ENCODE measurements around the gene TXNDC16. TPM values are rescaled to one million over a fixed set of nuclear protein-coding genes. Genes with fewer than 3 reads are reported as not detected.

TXNDC16 gene
- total RNA-seq, 1 donor from 2014 or later: 3.6 TPM

GRCh38 chr14:52442166-52442565 is 110.1 kb downstream of the TXNDC16 start:
- Histone ChIP-seq H3K27me3 (ENCODE audit: low read depth) (no peaks in the 10 kb centered on the region), H3K27ac (replicated peaks) (no peak overlapping the region), H3K4me1 (no peaks in the 10 kb centered on the region), H3K4me3 (no peak overlapping the region), H3K36me3 (peaks cover 24% of the 10 kb centered on the region), H3K9me3 (replicated peaks) (no peaks in the 10 kb centered on the region)
- intact Hi-C loops (cut with micrococcal nuclease): no loop called here
- TF ChIP-seq CTCF (IDR thresholded peaks at IDR 0.05; ENCODE audit: borderline replicate concordance): no peak
- DNase-seq: no peak

GRCh38 chr14:52439476-52439875 is 112.8 kb downstream of the TXNDC16 start:
- H3K4me1 ChIP-seq: no peaks in the 10 kb centered on the region
- H3K27ac ChIP-seq (replicated peaks): no peak overlapping the region
- DNase-seq: no peak
- intact Hi-C loops (cut with micrococcal nuclease): no loop called here
- H3K36me3 ChIP-seq: peaks cover 11% of the 10 kb centered on the region
- TF ChIP-seq CTCF (IDR thresholded peaks at IDR 0.05; ENCODE audit: borderline replicate concordance): no peak
- H3K27me3 ChIP-seq (ENCODE audit: low read depth): no peaks in the 10 kb centered on the region
- no peak overlapping the region for H3K4me3 ChIP-seq
- H3K9me3 ChIP-seq (replicated peaks): no peaks in the 10 kb centered on the region

GRCh38 chr14:52434955-52435354 is 117.3 kb downstream of the TXNDC16 start:
- no peak for TF ChIP-seq CTCF (IDR thresholded peaks at IDR 0.05; ENCODE audit: borderline replicate concordance)
- intact Hi-C loops (cut with micrococcal nuclease): no loop called here
- H3K27ac ChIP-seq (replicated peaks): no peak overlapping the region
- H3K27me3 ChIP-seq (ENCODE audit: low read depth): no peaks in the 10 kb centered on the region
- H3K9me3 ChIP-seq (replicated peaks): no peaks in the 10 kb centered on the region
- H3K4me3 ChIP-seq: no peak overlapping the region
- peaks cover 27% of the 10 kb centered on the region for H3K36me3 ChIP-seq
- no peak for DNase-seq
- H3K4me1 ChIP-seq: no peaks in the 10 kb centered on the region

GRCh38 chr14:52430474-52430873 is 121.8 kb downstream of the TXNDC16 start:
- no peak for TF ChIP-seq CTCF (IDR thresholded peaks at IDR 0.05; ENCODE audit: borderline replicate concordance)
- Histone ChIP-seq H3K4me3 (no peak overlapping the region), H3K27me3 (ENCODE audit: low read depth) (no peaks in the 10 kb centered on the region), H3K36me3 (peaks cover 16% of the 10 kb centered on the region), H3K4me1 (no peaks in the 10 kb centered on the region), H3K27ac (replicated peaks) (no peak overlapping the region), H3K9me3 (replicated peaks) (no peaks in the 10 kb centered on the region)
- intact Hi-C loops (cut with micrococcal nuclease): no loop called here
- no peak for DNase-seq

GRCh38 chr14:52429451-52429850 is 122.9 kb downstream of the TXNDC16 start:
- Histone ChIP-seq H3K27ac (replicated peaks) (no peak overlapping the region), H3K4me3 (no peak overlapping the region), H3K36me3 (peaks cover 16% of the 10 kb centered on the region), H3K4me1 (no peaks in the 10 kb centered on the region), H3K27me3 (ENCODE audit: low read depth) (no peaks in the 10 kb centered on the region), H3K9me3 (replicated peaks) (no peaks in the 10 kb centered on the region)
- intact Hi-C loops (cut with micrococcal nuclease): no loop called here
- DNase-seq: no peak
- TF ChIP-seq CTCF (IDR thresholded peaks at IDR 0.05; ENCODE audit: borderline replicate concordance): no peak

GRCh38 chr14:52427460-52427859 is 124.8 kb downstream of the TXNDC16 start:
- Histone ChIP-seq H3K36me3 (peaks cover 16% of the 10 kb centered on the region), H3K9me3 (replicated peaks) (no peaks in the 10 kb centered on the region), H3K27ac (replicated peaks) (no peak overlapping the region), H3K4me1 (no peaks in the 10 kb centered on the region), H3K27me3 (ENCODE audit: low read depth) (no peaks in the 10 kb centered on the region), H3K4me3 (no peak overlapping the region)
- intact Hi-C loops (cut with micrococcal nuclease): no loop called here
- DNase-seq: no peak
- no peak for TF ChIP-seq CTCF (IDR thresholded peaks at IDR 0.05; ENCODE audit: borderline replicate concordance)
